K562 (cell line): Measurements from ENCODE around the gene SLIT1. TPM values are rescaled to one million over a fixed set of nuclear protein-coding genes. Genes with fewer than 3 reads are reported as not detected.

Source experiments
- ATAC-seq: fragments of 200-7000 bp; cut with Tn5 transposase; 3 replicates; pipeline ENCODE4 v1.9.1; 2020; ENCODE audit warnings: moderate library complexity
- BruUV-seq: library from RNA; stranded (reverse); fragments of 400-500 nt; replicated peaks from 2 replicates; lab custom pipeline; 2021; lab: Mats Ljungman, UMichigan
- CTCF ChIA-PET: fragments of 300-600 bp; formaldehyde crosslinking; extraction: SDS; loops from one replicate; lab custom pipeline; 2021; ENCODE audit warnings: low intra/inter-chr PET ratio; lab: Yijun Ruan, JAX
- POLR2A ChIA-PET: fragments of 300-600, 350-650 bp; sonication (Branson Sonifier 250); formaldehyde crosslinking; extraction: SDS; loops from one replicate; lab custom pipeline; 2021; ENCODE audit warnings: antibody characterized with exemption, inconsistent platforms; lab: Yijun Ruan, JAX
- DNase-seq, 4 experiments: peaks; one replicate each; pipeline versions ENCODE4 v3.0.0 to v3.0.0-alpha.2; 2011 to 2018; ENCODE audit warnings: low spot score in 3 of 4, mixed read lengths in 3 of 4; ENCODE audit errors: extremely low read depth in 1 of 4
- FAIRE-seq: peaks from 2 replicates; lab custom pipeline; 2011; peaks lifted over from hg19 to GRCh38; lab: Jason Lieb, UNC
- H2AFZ ChIP-seq: 2 replicates; pipeline ENCODE4 v1.6.0; 2011; ENCODE audit warnings: low read depth, low read length, control low read depth, inconsistent platforms
- H3K27ac ChIP-seq: fragments of 200-600 bp; 3 replicates; pipeline ENCODE4 v1.8.0; 2011; ENCODE audit warnings: low read depth, mild to moderate bottlenecking, control low read depth, inconsistent platforms, low read length, moderate library complexity, mixed read lengths; ENCODE audit errors: extremely low read depth
- H3K27me3 ChIP-seq, 2 experiments: fragments of 300-600 bp in 1 of 2; 2 replicates in 1 of 2; 3 replicates in 1 of 2; pipeline versions ENCODE4 v1.6.0 to v1.8.0; 2011; ENCODE audit warnings: inconsistent platforms in 2 of 2, low read length in 2 of 2, mild to moderate bottlenecking in 1 of 2, mixed read lengths in 1 of 2, moderate library complexity in 1 of 2; ENCODE audit not compliant: control insufficient read depth in 2 of 2, insufficient read depth in 2 of 2
- H3K36me3 ChIP-seq: fragments of 300-600 bp; 3 replicates; pipeline ENCODE4 v1.8.0; 2011; ENCODE audit warnings: mild to moderate bottlenecking, low read length, inconsistent platforms; ENCODE audit not compliant: control insufficient read depth, insufficient read depth
- H3K4me1 ChIP-seq, 2 experiments: fragments of 200-600 bp in 1 of 2; replicated peaks in 1 of 2; 2 replicates in 1 of 2; 3 replicates in 1 of 2; pipeline versions ENCODE4 v1.5.1 to v1.8.0; 2011; ENCODE audit warnings: inconsistent platforms in 2 of 2, low read length in 2 of 2, mild to moderate bottlenecking in 1 of 2, mixed read lengths in 1 of 2, moderate library complexity in 1 of 2; ENCODE audit not compliant: control insufficient read depth in 2 of 2, insufficient read depth in 2 of 2
- H3K4me2 ChIP-seq: 2 replicates; pipeline ENCODE4 v1.6.1; 2011; ENCODE audit warnings: low read length, control low read depth, inconsistent platforms, mixed read lengths; ENCODE audit not compliant: insufficient read depth
- H3K4me3 ChIP-seq: fragments of 200-600 bp; sonication (generic), shearing (Covaris generic); 2 replicates; pipeline ENCODE4 v1.5.1; 2016; ENCODE audit warnings: control low read depth, inconsistent platforms
- H3K79me2 ChIP-seq: fragments of 200-600 bp; 3 replicates; pipeline ENCODE4 v1.8.0; 2011; ENCODE audit warnings: low read length, inconsistent platforms; ENCODE audit not compliant: control insufficient read depth, insufficient read depth
- H3K9ac ChIP-seq, 2 experiments: 2 replicates each; pipeline versions ENCODE4 v1.6.0 to v1.6.1; 2011; ENCODE audit warnings: low read depth in 2 of 2, low read length in 2 of 2, control low read depth in 1 of 2, inconsistent platforms in 1 of 2, mild to moderate bottlenecking in 1 of 2, mixed read lengths in 1 of 2; ENCODE audit not compliant: insufficient read depth in 1 of 2
- H3K9me1 ChIP-seq: one replicate; pipeline ENCODE4 v1.6.0; 2011; ENCODE audit warnings: inconsistent platforms, mild to moderate bottlenecking, low read length, moderate library complexity; ENCODE audit not compliant: control insufficient read depth, insufficient read depth
- H3K9me3 ChIP-seq: replicated peaks from 2 replicates; pipeline ENCODE4 v1.5.1; 2011; ENCODE audit warnings: low read depth, low read length, inconsistent platforms; ENCODE audit not compliant: control insufficient read depth, insufficient read depth
- H4K20me1 ChIP-seq: replicated peaks from 2 replicates; pipeline ENCODE4 v1.6.1; 2011; ENCODE audit warnings: low read length, inconsistent platforms, mixed read lengths; ENCODE audit not compliant: control insufficient read depth, insufficient read depth
- MXI1 ChIP-seq: IDR thresholded peaks from 2 replicates; pipeline ENCODE4 v1.6.1; 2011; ENCODE audit warnings: low read depth, mild to moderate bottlenecking, improper control_type of control experiment, low read length
- RAD51 ChIP-seq: fragments of 450-650 bp; IDR thresholded peaks from 2 replicates; pipeline ENCODE4 v1.7.1; 2016; ENCODE audit warnings: low read depth, mild to moderate bottlenecking, borderline replicate concordance
- TAL1 ChIP-seq: fragments of 450-650 bp; IDR thresholded peaks from 2 replicates; pipeline ENCODE4 v1.6.1; 2016; ENCODE audit warnings: mild to moderate bottlenecking
- ZBTB5 ChIP-seq: fragments of 450-650 bp; IDR thresholded peaks from 2 replicates; pipeline ENCODE4 v1.6.1; 2017; ENCODE audit warnings: antibody characterized with exemption
- WGBS: fragments of 100-300 bp; shearing (Covaris generic); methylation state at CpG from one replicate; pipeline ENCODE4 v1.1.6; 2016; ENCODE audit warnings: low coverage, mixed read lengths; ENCODE audit not compliant: insufficient coverage; ENCODE audit errors: missing lambda C conversion rate; 5-methylcytosine and 5-hydroxymethylcytosine counted together
- in situ Hi-C: fragments of 300-500 bp; cut with MboI; formaldehyde crosslinking; loops from 4 replicates; pipeline ENCODE4 v1.15.0; 2018; ENCODE audit warnings: inconsistent platforms, mixed read lengths
- intact Hi-C: fragments of 100-400 bp; cut with micrococcal nuclease; formaldehyde crosslinking; loops from 2 replicates; pipeline ENCODE4 v1.14.2; 2022
- polyA plus RNA-seq, 8 experiments: library from polyadenylated mRNA; depleted of rRNA in 4 of 8; stranded (reverse) in 5 of 8; unstranded in 3 of 8; fragments of >200 nt; fragmentation: Nextera tagmentation in 2 of 8; fragmentation: Illumina TruSeq in 1 of 8; extraction: Ambion mirVana in 2 of 8; extraction: Trizol in 1 of 8; gene quantifications; 2 replicates each; pipeline versions ENCODE4 v1.2.1 to v1.2.3, GENCODE V29; 2011 to 2014; ENCODE audit warnings: inconsistent platforms in 1 of 8, missing spikeins in 1 of 8
- total RNA-seq, 7 experiments: library from RNA; depleted of rRNA in 6 of 7; stranded (reverse); fragments of >200 nt in 6 of 7; fragmentation: Illumina TruSeq in 2 of 7; extraction: Trizol in 2 of 7; gene quantifications; 2 replicates each; pipeline versions ENCODE4 v1.2.1 to v1.2.3, GENCODE V29; 2011 to 2021; ENCODE audit warnings: low replicate concordance in 1 of 7

Gene SLIT1
- total and polyA plus RNA-seq, 9 of the 15 experiments (the other 6 are each of a cell fraction or from before 2014, with no cell fraction given): 0.01 to 0.11 (median 0.04) TPM; not detected in 3

- TF ChIP-seq ZBTB5 (no peak), TAL1 (no peak), MXI1 (no peak)
Measured at GRCh38 chr10:97207131-97207530, 21.4 kb upstream of the SLIT1 start (continued).

DNA sequence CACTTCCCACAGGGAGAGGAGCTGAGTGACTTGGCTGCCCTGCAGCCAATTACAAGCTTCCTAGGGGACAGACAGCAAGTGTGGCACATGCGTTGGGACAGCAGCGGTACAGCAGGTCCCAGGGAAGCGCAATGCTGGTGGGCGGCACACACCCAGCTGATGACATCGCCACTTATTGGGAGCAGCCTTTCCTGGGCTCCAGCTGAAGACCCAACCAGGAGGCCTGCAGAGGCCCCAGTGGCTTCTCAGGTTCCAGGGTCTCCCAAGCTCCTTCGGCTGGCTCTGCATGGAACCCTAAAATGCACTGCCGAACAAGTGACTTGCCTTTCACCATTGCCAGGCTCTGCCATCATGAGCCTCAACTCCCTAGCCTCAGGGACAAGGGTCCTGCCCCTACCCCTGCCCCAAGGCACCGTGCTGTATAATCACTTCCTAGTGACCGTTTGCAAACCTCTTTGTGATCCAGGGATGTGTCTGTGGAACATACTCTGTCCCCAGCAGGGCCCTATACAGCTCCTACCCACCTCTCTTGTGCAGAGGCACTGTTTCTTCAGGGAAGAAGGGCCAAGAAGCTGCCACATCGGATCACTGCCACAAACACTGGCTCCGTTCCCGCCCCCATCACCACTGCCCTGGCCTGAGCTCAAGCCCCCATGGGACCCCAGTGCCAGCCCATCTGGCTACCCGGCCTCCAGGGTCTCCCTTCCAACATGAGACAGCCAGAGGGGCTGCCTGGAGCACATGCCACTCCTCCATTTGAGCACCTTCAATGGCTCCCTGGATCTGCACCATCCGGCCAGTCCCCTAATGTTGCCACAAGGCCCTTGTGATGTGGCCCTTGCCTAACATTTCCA is 19.3 kb upstream of the SLIT1 start:
- Histone ChIP-seq H4K20me1 (no peaks in the 10 kb centered on the region; the same call in 1 of the 2 replicates), H3K27me3 (peaks cover 8 to 47% of the 10 kb centered on the region in 2 experiments; a peak in 4 of 5 replicates), H3K36me3 (no peaks in the 10 kb centered on the region), H3K4me3 (no peak overlapping the region), H2AFZ (no peak overlapping the region), H3K9me1 (no peaks in the 10 kb centered on the region)
- in situ Hi-C loops (loop anchor here (5.0 kb wide), 1 partner anchor 123 kb away; no protein-coding TSS in a partner anchor), intact Hi-C loops (no loop called here)
- ChIA-PET CTCF (no interaction called here), POLR2A (interaction anchor here (0.7 to 1.1 kb wide), 2 partner anchors 108 to 880 kb away, joined by 3 read pairs; no protein-coding TSS in a partner anchor)
- DNase-seq (no peak), ATAC-seq (no peak)
- no peak for TF ChIP-seq RAD51
- TF ChIP-seq, all 486 proteins: peak for 0
- Histone ChIP-seq H3K27ac (no peak overlapping the region), H3K9ac (no peak overlapping the region), H3K9me3 (no peaks in the 10 kb centered on the region), H3K4me1 (no peaks in the 10 kb centered on the region), H3K79me2 (no peaks in the 10 kb centered on the region), H3K4me2 (no peak overlapping the region)
- no peak for FAIRE-seq
- no TSS peak for BruUV-seq
- WGBS: 2% methylated on average over 13 of the region's 14 CpGs
